Fibroblast of pulmonary artery (primary cell): ENCODE results near the gene POMT1.

Experiments
- DNase-seq: peaks from one replicate; pipeline ENCODE4 v3.0.0-alpha.2; 2010; ENCODE audit warnings: low read depth
- H3K4me3 ChIP-seq: replicated peaks from 2 replicates; pipeline ENCODE4 v1.5.1; 2011; ENCODE audit warnings: low read depth, mild to moderate bottlenecking, control low read depth, low read length, moderate library complexity
- TF ChIP-seq, protein P1 (sequence below): IDR thresholded peaks from 2 replicates; pipeline ENCODE4 v1.5.1; 2011; ENCODE audit warnings: mild to moderate bottlenecking, control low read depth, low read length, inconsistent platforms; ENCODE audit errors: missing control alignments

POMT1 gene

GRCh38 chr9:131529597-131530545 is 27.2 kb downstream of the POMT1 start:
- peak overlapping the region; percentile 73 for H3K4me3 ChIP-seq
- no peak for DNase-seq
- TF ChIP-seq, protein P1, sequence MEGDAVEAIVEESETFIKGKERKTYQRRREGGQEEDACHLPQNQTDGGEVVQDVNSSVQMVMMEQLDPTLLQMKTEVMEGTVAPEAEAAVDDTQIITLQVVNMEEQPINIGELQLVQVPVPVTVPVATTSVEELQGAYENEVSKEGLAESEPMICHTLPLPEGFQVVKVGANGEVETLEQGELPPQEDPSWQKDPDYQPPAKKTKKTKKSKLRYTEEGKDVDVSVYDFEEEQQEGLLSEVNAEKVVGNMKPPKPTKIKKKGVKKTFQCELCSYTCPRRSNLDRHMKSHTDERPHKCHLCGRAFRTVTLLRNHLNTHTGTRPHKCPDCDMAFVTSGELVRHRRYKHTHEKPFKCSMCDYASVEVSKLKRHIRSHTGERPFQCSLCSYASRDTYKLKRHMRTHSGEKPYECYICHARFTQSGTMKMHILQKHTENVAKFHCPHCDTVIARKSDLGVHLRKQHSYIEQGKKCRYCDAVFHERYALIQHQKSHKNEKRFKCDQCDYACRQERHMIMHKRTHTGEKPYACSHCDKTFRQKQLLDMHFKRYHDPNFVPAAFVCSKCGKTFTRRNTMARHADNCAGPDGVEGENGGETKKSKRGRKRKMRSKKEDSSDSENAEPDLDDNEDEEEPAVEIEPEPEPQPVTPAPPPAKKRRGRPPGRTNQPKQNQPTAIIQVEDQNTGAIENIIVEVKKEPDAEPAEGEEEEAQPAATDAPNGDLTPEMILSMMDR, result no peak

DNA sequence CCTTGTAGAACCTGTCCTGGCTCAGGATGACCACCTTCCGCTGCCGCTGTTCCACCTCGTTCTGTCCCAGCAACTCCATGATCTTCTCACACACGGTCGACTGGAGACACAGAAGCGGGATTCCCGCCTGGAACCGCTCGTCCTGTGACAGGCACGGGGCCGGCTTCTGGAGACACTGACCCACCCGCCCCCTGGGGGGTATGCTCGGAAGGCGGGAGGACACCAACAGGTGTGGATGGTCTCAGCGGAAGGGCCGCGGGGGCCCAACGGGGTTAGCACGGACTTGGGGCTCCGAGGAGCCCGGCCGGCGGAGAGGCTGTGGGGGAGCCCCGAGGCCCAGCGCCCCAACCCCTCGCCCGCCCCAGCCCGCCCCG is 27.8 kb downstream of the POMT1 start:
- H3K4me3 ChIP-seq, result peak overlapping the region; percentile 73
- TF ChIP-seq, protein P1, result peak; percentile 7
- DNase-seq, result peak; percentile 29

DNA sequence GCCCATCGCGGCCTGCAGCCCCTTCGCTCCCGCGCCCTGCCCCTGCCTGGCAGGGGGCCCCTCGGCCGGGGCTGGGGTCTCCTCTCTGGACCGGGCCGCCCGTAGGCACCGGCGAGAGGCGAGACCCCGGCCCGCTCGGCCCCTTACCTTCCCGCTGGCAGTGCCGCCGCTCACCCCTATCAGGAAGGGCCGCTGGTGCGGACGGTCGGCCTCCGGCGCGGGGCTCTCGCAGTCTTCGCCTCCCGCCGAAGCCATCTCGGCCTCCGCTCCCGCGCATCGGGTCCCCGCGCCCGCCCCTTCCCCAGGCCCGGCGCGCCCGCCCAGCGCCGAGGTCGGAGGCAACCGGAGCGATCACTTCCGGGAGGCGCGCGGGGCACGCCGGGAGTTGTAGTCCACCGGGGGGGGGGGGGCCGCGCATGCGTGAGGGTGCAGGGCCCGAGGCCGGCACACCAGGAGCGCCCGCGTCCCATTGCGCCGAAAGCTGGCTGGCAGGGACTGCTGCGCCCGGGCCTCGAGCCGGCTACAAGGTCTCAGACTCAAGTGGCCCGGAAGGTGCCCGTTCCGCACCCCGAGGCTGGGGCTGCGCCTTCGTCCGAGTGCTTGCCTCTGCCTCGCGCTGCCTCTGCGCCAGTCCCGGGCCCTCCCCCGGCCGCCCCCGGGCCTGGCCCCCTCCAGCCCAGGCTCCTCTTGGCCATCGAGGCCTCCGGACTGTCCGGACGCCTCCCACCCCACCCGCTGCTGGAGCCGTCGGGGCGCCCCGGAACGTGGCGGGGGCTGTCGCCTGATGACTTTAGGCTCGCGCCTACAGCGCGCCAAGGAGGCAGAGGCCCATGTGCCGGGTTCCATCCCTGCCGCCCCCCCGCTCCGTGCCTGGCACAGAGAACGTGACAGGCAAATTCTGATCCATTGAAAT is 28.5 kb downstream of the POMT1 start, which contains the start of gene UCK1:
TSS of gene UCK1 (minus strand) at position 344 of the 913 bp plus-strand sequence. CDS start at position 255, 89 bp downstream.
- H3K4me3 ChIP-seq, result peak within 1 kb of the TSS; percentile 73
- peak; percentile 80 for DNase-seq
- TF ChIP-seq, protein P1, result no peak

GRCh38 chr9:131534721-131535237 is 32.1 kb downstream of the POMT1 start:
- no peak overlapping the region for H3K4me3 ChIP-seq
- DNase-seq, result no peak
- TF ChIP-seq, protein P1, result no peak

GRCh38 chr9:131537946-131538345 is 35.2 kb downstream of the POMT1 start:
- H3K4me3 ChIP-seq, result no peak overlapping the region
- TF ChIP-seq, protein P1, result no peak
- no peak for DNase-seq

- TF ChIP-seq, protein P1, result no peak
- H3K4me3 ChIP-seq, result no peak overlapping the region
- no peak for DNase-seq
Measured at GRCh38 chr9:131539223-131539923, 36.7 kb downstream of the POMT1 start.
